Measurements from ENCODE around the gene ADRM1. TPM values are rescaled to one million over a fixed set of nuclear protein-coding genes. Genes with fewer than 3 reads are reported as not detected.
A peak's percentile ranks its signal among the peaks of the same experiment; 100 is the strongest.

Gene ADRM1
- total RNA-seq, 1 experiment from 2014 or later: 160 TPM

DNA sequence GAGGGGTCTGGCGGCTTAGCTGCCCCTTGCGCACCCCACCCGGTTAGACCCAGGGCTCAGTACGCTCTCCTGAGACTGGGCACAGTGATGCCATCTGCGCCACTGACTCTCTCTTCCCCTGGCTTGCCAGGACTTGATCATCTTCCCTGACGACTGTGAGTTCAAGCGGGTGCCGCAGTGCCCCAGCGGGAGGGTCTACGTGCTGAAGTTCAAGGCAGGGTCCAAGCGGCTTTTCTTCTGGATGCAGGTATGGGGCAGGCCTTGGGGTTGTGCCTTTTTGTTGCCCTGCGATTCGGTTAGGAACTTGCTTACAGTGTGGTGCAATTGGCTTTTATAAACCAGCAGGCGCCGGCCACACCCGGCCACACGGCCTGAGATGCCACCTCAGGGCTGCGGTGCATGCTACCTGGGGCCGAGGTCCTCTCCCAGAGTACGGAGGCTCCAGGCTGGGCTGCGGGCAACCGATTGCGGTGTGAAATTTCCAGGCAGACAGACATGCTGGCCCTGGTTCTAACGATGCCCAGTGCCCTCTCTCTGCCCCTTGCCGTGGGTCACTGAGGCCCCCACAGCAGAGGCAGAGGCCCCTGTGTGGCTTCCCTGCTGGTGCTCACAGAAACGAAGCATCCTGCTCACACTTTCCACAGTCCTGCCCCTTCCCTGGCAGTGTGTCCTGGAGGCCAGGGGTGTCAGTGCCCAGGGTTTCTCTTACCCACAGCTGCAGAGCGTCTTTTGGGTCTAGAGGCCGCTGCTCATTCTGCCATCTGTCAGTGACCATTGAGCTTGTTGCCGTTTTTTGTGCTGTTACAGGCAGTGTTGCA is 1.7 kb downstream of the ADRM1 start:
- Mint-ChIP-seq H3K36me3 (peaks cover 28% of the 10 kb centered on the region), H3K4me1 (peaks cover 18% of the 10 kb centered on the region), H3K27me3 (ENCODE audit: low read depth) (no peaks in the 10 kb centered on the region), H3K4me3 (peak overlapping the region; percentile 86), H3K9me3 (no peaks in the 10 kb centered on the region), H3K27ac (peak overlapping the region; percentile 93)
- TF ChIP-seq TEAD4 (CRISPR knock-in tag; IDR thresholded peaks at IDR 0.05) (no peak), ZNF263 (CRISPR knock-in tag; IDR thresholded peaks at IDR 0.05; ENCODE audit: low read depth) (no peak), PRRX2 (CRISPR knock-in tag; IDR thresholded peaks at IDR 0.05) (no peak), ATF1 (CRISPR knock-in tag; IDR thresholded peaks at IDR 0.05) (0 out of 2 replicates have a peak, but pooled peaks have one; percentile 42), ZNF317 (CRISPR knock-in tag; IDR thresholded peaks at IDR 0.05; ENCODE audit: borderline replicate concordance, low read depth) (no peak), ZNF219 (CRISPR knock-in tag; IDR thresholded peaks at IDR 0.05; ENCODE audit: borderline replicate concordance) (no peak)
- CTCF ChIA-PET: interaction anchor here (2.4 to 2.7 kb wide), 2 partner anchors 64 to 78 kb away, joined by 10 to 16 read pairs; no protein-coding TSS in a partner anchor
- POLR2A ChIA-PET: interaction anchor here (1.2 to 1.3 kb wide), 2 partner anchors 64 to 70 kb away, joined by 3 to 6 read pairs; no protein-coding TSS in a partner anchor
- no peak for DNase-seq (ENCODE audit: low spot score)
- ATAC-seq: no peak

DNA sequence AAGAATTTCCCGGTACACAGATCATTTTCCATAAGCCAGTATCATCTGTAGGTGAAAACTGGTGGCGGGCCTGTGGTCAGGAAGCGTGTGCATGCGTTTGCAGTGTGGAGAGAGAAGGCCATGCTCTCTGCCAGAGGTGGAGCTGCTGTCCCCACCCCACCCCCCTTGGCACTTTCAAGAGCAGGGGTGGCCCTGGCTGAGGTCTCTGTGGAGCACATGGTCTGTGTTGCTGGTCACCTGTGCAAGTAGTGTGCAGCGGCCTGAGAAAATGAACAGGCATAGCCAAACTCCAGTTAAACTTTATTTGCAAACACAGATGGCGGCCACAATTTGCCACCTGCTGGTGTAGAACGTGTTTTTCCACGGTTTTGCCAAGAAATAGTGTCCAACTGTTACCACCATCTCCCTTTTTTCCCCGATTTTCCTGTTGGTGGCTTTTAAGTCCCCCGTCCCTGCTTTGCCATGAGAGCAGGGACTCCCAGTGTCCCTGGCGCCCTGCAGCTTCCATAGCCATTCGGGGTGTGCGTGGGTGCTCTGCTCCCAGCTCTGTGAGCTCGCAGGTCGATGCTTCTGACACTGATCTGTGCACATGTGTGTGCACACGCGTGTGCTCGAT is 2.5 kb downstream of the ADRM1 start:
- Mint-ChIP-seq H3K36me3 (peaks cover 28% of the 10 kb centered on the region), H3K4me1 (peaks cover 18% of the 10 kb centered on the region), H3K9me3 (no peaks in the 10 kb centered on the region), H3K27me3 (ENCODE audit: low read depth) (no peaks in the 10 kb centered on the region), H3K27ac (peak overlapping the region; percentile 98), H3K4me3 (peak overlapping the region; percentile 86)
- POLR2A ChIA-PET: interaction anchor here (1.3 kb wide), 1 partner anchor 69 kb away, joined by 6 read pairs; no protein-coding TSS in a partner anchor
- CTCF ChIA-PET: interaction anchor here (0.5 to 2.7 kb wide), 4 partner anchors 64 to 94 kb away, joined by 3 to 16 read pairs (median 10); no protein-coding TSS in a partner anchor
- DNase-seq (ENCODE audit: low spot score) (no peak), ATAC-seq (no peak)
- TF ChIP-seq, protein P1, sequence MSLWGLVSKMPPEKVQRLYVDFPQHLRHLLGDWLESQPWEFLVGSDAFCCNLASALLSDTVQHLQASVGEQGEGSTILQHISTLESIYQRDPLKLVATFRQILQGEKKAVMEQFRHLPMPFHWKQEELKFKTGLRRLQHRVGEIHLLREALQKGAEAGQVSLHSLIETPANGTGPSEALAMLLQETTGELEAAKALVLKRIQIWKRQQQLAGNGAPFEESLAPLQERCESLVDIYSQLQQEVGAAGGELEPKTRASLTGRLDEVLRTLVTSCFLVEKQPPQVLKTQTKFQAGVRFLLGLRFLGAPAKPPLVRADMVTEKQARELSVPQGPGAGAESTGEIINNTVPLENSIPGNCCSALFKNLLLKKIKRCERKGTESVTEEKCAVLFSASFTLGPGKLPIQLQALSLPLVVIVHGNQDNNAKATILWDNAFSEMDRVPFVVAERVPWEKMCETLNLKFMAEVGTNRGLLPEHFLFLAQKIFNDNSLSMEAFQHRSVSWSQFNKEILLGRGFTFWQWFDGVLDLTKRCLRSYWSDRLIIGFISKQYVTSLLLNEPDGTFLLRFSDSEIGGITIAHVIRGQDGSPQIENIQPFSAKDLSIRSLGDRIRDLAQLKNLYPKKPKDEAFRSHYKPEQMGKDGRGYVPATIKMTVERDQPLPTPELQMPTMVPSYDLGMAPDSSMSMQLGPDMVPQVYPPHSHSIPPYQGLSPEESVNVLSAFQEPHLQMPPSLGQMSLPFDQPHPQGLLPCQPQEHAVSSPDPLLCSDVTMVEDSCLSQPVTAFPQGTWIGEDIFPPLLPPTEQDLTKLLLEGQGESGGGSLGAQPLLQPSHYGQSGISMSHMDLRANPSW (CRISPR knock-in tag; conservative IDR thresholded peaks at IDR 0.05; ENCODE audit: low read depth): no peak
- TF ChIP-seq, protein P2, sequence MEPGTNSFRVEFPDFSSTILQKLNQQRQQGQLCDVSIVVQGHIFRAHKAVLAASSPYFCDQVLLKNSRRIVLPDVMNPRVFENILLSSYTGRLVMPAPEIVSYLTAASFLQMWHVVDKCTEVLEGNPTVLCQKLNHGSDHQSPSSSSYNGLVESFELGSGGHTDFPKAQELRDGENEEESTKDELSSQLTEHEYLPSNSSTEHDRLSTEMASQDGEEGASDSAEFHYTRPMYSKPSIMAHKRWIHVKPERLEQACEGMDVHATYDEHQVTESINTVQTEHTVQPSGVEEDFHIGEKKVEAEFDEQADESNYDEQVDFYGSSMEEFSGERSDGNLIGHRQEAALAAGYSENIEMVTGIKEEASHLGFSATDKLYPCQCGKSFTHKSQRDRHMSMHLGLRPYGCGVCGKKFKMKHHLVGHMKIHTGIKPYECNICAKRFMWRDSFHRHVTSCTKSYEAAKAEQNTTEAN (CRISPR knock-in tag; IDR thresholded peaks at IDR 0.05): no peak
- TF ChIP-seq GABPB1 (CRISPR knock-in tag; IDR thresholded peaks at IDR 0.05) (0 out of 2 replicates have a peak, but pooled peaks have one; percentile 15), ATF1 (CRISPR knock-in tag; IDR thresholded peaks at IDR 0.05) (no peak), ZNF263 (CRISPR knock-in tag; IDR thresholded peaks at IDR 0.05; ENCODE audit: low read depth) (no peak), EMX1 (CRISPR knock-in tag; IDR thresholded peaks at IDR 0.05) (no peak)
- TF ChIP-seq, protein P3, sequence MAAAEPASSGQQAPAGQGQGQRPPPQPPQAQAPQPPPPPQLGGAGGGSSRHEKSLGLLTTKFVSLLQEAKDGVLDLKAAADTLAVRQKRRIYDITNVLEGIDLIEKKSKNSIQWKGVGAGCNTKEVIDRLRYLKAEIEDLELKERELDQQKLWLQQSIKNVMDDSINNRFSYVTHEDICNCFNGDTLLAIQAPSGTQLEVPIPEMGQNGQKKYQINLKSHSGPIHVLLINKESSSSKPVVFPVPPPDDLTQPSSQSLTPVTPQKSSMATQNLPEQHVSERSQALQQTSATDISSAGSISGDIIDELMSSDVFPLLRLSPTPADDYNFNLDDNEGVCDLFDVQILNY (CRISPR knock-in tag; IDR thresholded peaks at IDR 0.05): no peak

DNA sequence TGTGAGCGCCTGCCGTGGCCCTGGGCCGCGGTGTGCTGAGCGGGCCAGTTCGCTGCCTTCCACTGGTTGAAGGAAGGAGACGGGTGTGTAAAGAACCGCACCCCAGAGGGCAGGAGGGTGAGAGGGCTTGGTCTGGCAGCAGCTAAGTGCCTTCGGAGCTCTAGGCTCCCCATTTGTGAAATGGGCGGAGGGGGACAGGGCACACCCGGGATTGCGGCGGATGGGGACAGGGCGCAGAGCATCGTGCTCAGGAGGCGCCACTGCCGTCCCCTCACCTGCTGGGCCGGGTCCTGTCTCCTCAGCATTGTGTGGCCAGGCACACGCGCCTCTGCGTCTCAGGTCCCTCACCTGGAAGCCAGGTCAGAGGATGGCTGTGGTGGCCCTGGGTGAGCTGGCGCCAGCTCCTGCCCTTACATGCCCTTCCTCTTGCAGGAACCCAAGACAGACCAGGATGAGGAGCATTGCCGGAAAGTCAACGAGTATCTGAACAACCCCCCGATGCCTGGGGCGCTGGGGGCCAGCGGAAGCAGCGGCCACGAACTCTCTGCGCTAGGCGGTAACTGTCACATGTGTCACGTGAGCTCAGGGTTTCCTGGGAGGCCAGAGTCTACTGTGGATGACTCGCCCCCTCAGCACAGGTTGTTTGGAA is 3.1 kb downstream of the ADRM1 start:
- Mint-ChIP-seq H3K27me3 (ENCODE audit: low read depth) (no peaks in the 10 kb centered on the region), H3K36me3 (peaks cover 28% of the 10 kb centered on the region), H3K4me3 (peak overlapping the region; percentile 47), H3K4me1 (peaks cover 18% of the 10 kb centered on the region), H3K27ac (peak overlapping the region; percentile 98), H3K9me3 (no peaks in the 10 kb centered on the region)
- ChIA-PET CTCF (interaction anchor here (1.4 to 2.7 kb wide), 2 partner anchors 63 to 77 kb away, joined by 9 to 10 read pairs; no protein-coding TSS in a partner anchor), POLR2A (interaction anchor here (1.3 kb wide), 1 partner anchor 69 kb away, joined by 6 read pairs; no protein-coding TSS in a partner anchor)
- DNase-seq (ENCODE audit: low spot score) (no peak), ATAC-seq (no peak)
- TF ChIP-seq, protein P3 (CRISPR knock-in tag; IDR thresholded peaks at IDR 0.05): no peak
- TF ChIP-seq NFYB (CRISPR knock-in tag; conservative IDR thresholded peaks at IDR 0.05; ENCODE audit: low read depth) (no peak), CBFB (CRISPR knock-in tag; IDR thresholded peaks at IDR 0.05; ENCODE audit: low read depth) (no peak), RELA (CRISPR knock-in tag; IDR thresholded peaks at IDR 0.05; ENCODE audit: borderline replicate concordance) (no peak), EMX1 (CRISPR knock-in tag; IDR thresholded peaks at IDR 0.05) (no peak)
- TF ChIP-seq, protein P4, sequence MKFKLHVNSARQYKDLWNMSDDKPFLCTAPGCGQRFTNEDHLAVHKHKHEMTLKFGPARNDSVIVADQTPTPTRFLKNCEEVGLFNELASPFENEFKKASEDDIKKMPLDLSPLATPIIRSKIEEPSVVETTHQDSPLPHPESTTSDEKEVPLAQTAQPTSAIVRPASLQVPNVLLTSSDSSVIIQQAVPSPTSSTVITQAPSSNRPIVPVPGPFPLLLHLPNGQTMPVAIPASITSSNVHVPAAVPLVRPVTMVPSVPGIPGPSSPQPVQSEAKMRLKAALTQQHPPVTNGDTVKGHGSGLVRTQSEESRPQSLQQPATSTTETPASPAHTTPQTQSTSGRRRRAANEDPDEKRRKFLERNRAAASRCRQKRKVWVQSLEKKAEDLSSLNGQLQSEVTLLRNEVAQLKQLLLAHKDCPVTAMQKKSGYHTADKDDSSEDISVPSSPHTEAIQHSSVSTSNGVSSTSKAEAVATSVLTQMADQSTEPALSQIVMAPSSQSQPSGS (CRISPR knock-in tag; IDR thresholded peaks at IDR 0.05; ENCODE audit: borderline replicate concordance, low read depth): no peak
- TF ChIP-seq, protein P5, sequence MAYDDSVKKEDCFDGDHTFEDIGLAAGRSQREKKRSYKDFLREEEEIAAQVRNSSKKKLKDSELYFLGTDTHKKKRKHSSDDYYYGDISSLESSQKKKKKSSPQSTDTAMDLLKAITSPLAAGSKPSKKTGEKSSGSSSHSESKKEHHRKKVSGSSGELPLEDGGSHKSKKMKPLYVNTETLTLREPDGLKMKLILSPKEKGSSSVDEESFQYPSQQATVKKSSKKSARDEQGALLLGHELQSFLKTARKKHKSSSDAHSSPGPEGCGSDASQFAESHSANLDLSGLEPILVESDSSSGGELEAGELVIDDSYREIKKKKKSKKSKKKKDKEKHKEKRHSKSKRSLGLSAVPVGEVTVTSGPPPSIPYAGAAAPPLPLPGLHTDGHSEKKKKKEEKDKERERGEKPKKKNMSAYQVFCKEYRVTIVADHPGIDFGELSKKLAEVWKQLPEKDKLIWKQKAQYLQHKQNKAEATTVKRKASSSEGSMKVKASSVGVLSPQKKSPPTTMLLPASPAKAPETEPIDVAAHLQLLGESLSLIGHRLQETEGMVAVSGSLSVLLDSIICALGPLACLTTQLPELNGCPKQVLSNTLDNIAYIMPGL (CRISPR knock-in tag; IDR thresholded peaks at IDR 0.05): no peak
- TF ChIP-seq, protein P6, sequence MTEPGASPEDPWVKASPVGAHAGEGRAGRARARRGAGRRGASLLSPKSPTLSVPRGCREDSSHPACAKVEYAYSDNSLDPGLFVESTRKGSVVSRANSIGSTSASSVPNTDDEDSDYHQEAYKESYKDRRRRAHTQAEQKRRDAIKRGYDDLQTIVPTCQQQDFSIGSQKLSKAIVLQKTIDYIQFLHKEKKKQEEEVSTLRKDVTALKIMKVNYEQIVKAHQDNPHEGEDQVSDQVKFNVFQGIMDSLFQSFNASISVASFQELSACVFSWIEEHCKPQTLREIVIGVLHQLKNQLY (CRISPR knock-in tag; IDR thresholded peaks at IDR 0.05): no peak
